ENCODE measurements around the gene NIT1. TPM values are rescaled to one million over a fixed set of nuclear protein-coding genes. Genes with fewer than 3 reads are reported as not detected.

NIT1 gene

GRCh38 chr1:161165742-161166668, 48.1 kb downstream of the NIT1 start, which contains the start of gene PPOX:
Gene PPOX, plus strand, starts transcription at chr1:161166426. Its CDS starts 422 bp downstream, at chr1:161166848.
- Histone ChIP-seq H3K79me1 (ENCODE audit: low read length) (no peaks in the 10 kb centered on the region), H3K79me2 (ENCODE audit: control insufficient read depth, insufficient read depth, low read length) (no peaks in the 10 kb centered on the region), H3K56ac (ENCODE audit: low read length) (peak within 1 kb of the TSS; percentile 89), H3K18ac (ENCODE audit: low read length) (no peak within 1 kb of the TSS), H3K27ac (ENCODE audit: low read depth, low read length) (peak within 1 kb of the TSS; percentile 10), H3K36me3 (ENCODE audit: control insufficient read depth, insufficient read depth, low read length) (peaks cover 2% of the 10 kb centered on the region), H3K23ac (ENCODE audit: low read length) (no peak within 1 kb of the TSS), H3K4me2 (ENCODE audit: low read length) (peak within 1 kb of the TSS; percentile 94), H2BK15ac (replicated peaks; ENCODE audit: low read depth) (no peak within 1 kb of the TSS), H2AK5ac (ENCODE audit: low read length) (no peak within 1 kb of the TSS), H2BK120ac (ENCODE audit: low read depth, low read length) (no peak within 1 kb of the TSS), H2BK5ac (ENCODE audit: low read length) (no peak within 1 kb of the TSS), H4K8ac (ENCODE audit: low read depth, low read length) (no peak within 1 kb of the TSS), H3K4ac (ENCODE audit: low read depth, low read length) (no peak within 1 kb of the TSS), H3K27me3 (ENCODE audit: insufficient read depth, low read length, poor library complexity) (no peaks in the 10 kb centered on the region), H3K4me1 (ENCODE audit: control insufficient read depth, low read depth, low read length) (no peaks in the 10 kb centered on the region), H3K9ac (ENCODE audit: low read length) (peak within 1 kb of the TSS; percentile 83), H3K4me3 (ENCODE audit: low read length) (peak within 1 kb of the TSS; percentile 76), H4K5ac (ENCODE audit: low read length) (no peak within 1 kb of the TSS)
- no CpG with 5 or more reads among the region's 54 CpGs for WGBS (ENCODE audit: extremely low coverage, insufficient coverage, low lambda C conversion rate)
- peak; percentile 99 for DNase-seq

- no peak overlapping the region for H2BK5ac ChIP-seq (ENCODE audit: low read length)
- no peaks in the 10 kb centered on the region for H3K79me1 ChIP-seq (ENCODE audit: low read length)
- H2AK5ac ChIP-seq (ENCODE audit: low read length), result no peak overlapping the region
- no peaks in the 10 kb centered on the region for H3K79me2 ChIP-seq (ENCODE audit: control insufficient read depth, insufficient read depth, low read length)
- peaks cover 4% of the 10 kb centered on the region for H3K36me3 ChIP-seq (ENCODE audit: control insufficient read depth, insufficient read depth, low read length)
- no peak overlapping the region for H2BK15ac ChIP-seq (replicated peaks; ENCODE audit: low read depth)
- H4K5ac ChIP-seq (ENCODE audit: low read length), result no peak overlapping the region
- H3K27me3 ChIP-seq (ENCODE audit: insufficient read depth, low read length, poor library complexity), result no peaks in the 10 kb centered on the region
- DNase-seq, result peak; percentile 74
- H3K9ac ChIP-seq (ENCODE audit: low read length), result peak overlapping the region; percentile 83
- no peaks in the 10 kb centered on the region for H3K4me1 ChIP-seq (ENCODE audit: control insufficient read depth, low read depth, low read length)
- no peak overlapping the region for H3K23ac ChIP-seq (ENCODE audit: low read length)
- no peak overlapping the region for H3K18ac ChIP-seq (ENCODE audit: low read length)
- peak overlapping the region; percentile 85 for H3K56ac ChIP-seq (ENCODE audit: low read length)
- H2BK120ac ChIP-seq (ENCODE audit: low read depth, low read length), result no peak overlapping the region
- peak overlapping the region; percentile 77 for H3K4me2 ChIP-seq (ENCODE audit: low read length)
- peak overlapping the region; percentile 76 for H3K4me3 ChIP-seq (ENCODE audit: low read length)
- H3K4ac ChIP-seq (ENCODE audit: low read depth, low read length), result no peak overlapping the region
- no peak overlapping the region for H4K8ac ChIP-seq (ENCODE audit: low read depth, low read length)
- no CpG with 5 or more reads among the region's 33 CpGs for WGBS (ENCODE audit: extremely low coverage, insufficient coverage, low lambda C conversion rate)
- peak overlapping the region; percentile 10 for H3K27ac ChIP-seq (ENCODE audit: low read depth, low read length)
Observed at GRCh38 chr1:161166669-161167548, 49.0 kb downstream of the NIT1 start.

- no peak overlapping the region for H3K4me3 ChIP-seq (ENCODE audit: low read length)
- H3K79me2 ChIP-seq (ENCODE audit: control insufficient read depth, insufficient read depth, low read length), result no peaks in the 10 kb centered on the region
- no peak overlapping the region for H3K27ac ChIP-seq (ENCODE audit: low read depth, low read length)
- no peak overlapping the region for H3K9ac ChIP-seq (ENCODE audit: low read length)
- no peak overlapping the region for H3K4ac ChIP-seq (ENCODE audit: low read depth, low read length)
- no peak overlapping the region for H3K23ac ChIP-seq (ENCODE audit: low read length)
- H2BK15ac ChIP-seq (replicated peaks; ENCODE audit: low read depth), result no peak overlapping the region
- peaks cover 10% of the 10 kb centered on the region for H3K36me3 ChIP-seq (ENCODE audit: control insufficient read depth, insufficient read depth, low read length)
- H3K4me1 ChIP-seq (ENCODE audit: control insufficient read depth, low read depth, low read length), result no peaks in the 10 kb centered on the region
- no peaks in the 10 kb centered on the region for H3K79me1 ChIP-seq (ENCODE audit: low read length)
- no peak overlapping the region for H4K5ac ChIP-seq (ENCODE audit: low read length)
- H3K4me2 ChIP-seq (ENCODE audit: low read length), result no peak overlapping the region
- H3K18ac ChIP-seq (ENCODE audit: low read length), result no peak overlapping the region
- DNase-seq, result no peak
- WGBS (ENCODE audit: extremely low coverage, insufficient coverage, low lambda C conversion rate), result no CpG with 5 or more reads among the region's 9 CpGs
- no peak overlapping the region for H2BK120ac ChIP-seq (ENCODE audit: low read depth, low read length)
- no peak overlapping the region for H3K56ac ChIP-seq (ENCODE audit: low read length)
- H2AK5ac ChIP-seq (ENCODE audit: low read length), result no peak overlapping the region
- H2BK5ac ChIP-seq (ENCODE audit: low read length), result no peak overlapping the region
- no peaks in the 10 kb centered on the region for H3K27me3 ChIP-seq (ENCODE audit: insufficient read depth, low read length, poor library complexity)
- no peak overlapping the region for H4K8ac ChIP-seq (ENCODE audit: low read depth, low read length)
Observed at GRCh38 chr1:161168906-161169305, 51.0 kb downstream of the NIT1 start.

Small RNA genes within 50 kb of the gene (small RNA-seq; reads per million reads assigned to genes)
- not detected for gene RF01225 (ENCODE audit: insufficient read depth)

All from mesendoderm (in vitro differentiated cells).